ENCODE data around the gene SLC41A2.

GRCh38 chr12:104953323-104953722, 4.8 kb downstream of the SLC41A2 start:
- no peak for TF ChIP-seq CTCF (IDR thresholded peaks at IDR 0.05; ENCODE audit: low read depth, low read length)
- no peak for TF ChIP-seq EZH2phosphoT487 (IDR thresholded peaks at IDR 0.05; ENCODE audit: low read depth)

Measured in OCI-LY3 (cell line).